CD4-positive, alpha-beta T cell (primary cell): ENCODE results near the gene CNNM3. TPM values are rescaled to one million over a fixed set of nuclear protein-coding genes. Genes with fewer than 3 reads are reported as not detected.

Source experiments
- ATAC-seq: fragments of 200-7000 bp; cut with Tn5 transposase; one replicate; pipeline ENCODE4 v1.10.0; 2022; ENCODE audit warnings: mild to moderate bottlenecking; ENCODE audit not compliant: poor library complexity
- CTCF ChIA-PET: fragments of 350-600 bp; sonication (Branson Sonifier 250); formaldehyde crosslinking; loops from one replicate; lab custom pipeline; 2021; ENCODE audit warnings: antibody characterized with exemption, inconsistent platforms; lab: Charles Lee
- POLR2A ChIA-PET: fragments of 350-600 bp; sonication (Branson Sonifier 250); formaldehyde crosslinking; loops from one replicate; lab custom pipeline; 2021; ENCODE audit warnings: antibody characterized with exemption, inconsistent platforms; lab: Charles Lee
- DNase-seq, 14 experiments: peaks; one replicate each; pipeline ENCODE4 v3.0.0-alpha.2; 2013 to 2020; ENCODE audit warnings: mixed read lengths in 2 of 14
- H3K27ac ChIP-seq, 2 donors: one replicate each; pipeline versions ENCODE4 v1.5.1 to v1.7.0; 2013; ENCODE audit warnings: low read length in 2 of 2, low read depth in 1 of 2, mild to moderate bottlenecking in 1 of 2
- H3K27me3 ChIP-seq, 2 experiments: 1 replicate in 1 of 2; 2 replicates in 1 of 2; pipeline versions ENCODE4 v1.6.1 to v1.7.0; 2013; ENCODE audit warnings: low read length in 2 of 2, control low read depth in 1 of 2, mild to moderate bottlenecking in 1 of 2, moderate library complexity in 1 of 2; ENCODE audit not compliant: insufficient read depth in 2 of 2, control insufficient read depth in 1 of 2
- H3K36me3 ChIP-seq: one replicate; pipeline ENCODE4 v1.6.1; 2013; ENCODE audit warnings: low read length, control low read depth; ENCODE audit not compliant: insufficient read depth
- H3K4me1 ChIP-seq: one replicate; pipeline ENCODE4 v1.6.1; 2013; ENCODE audit warnings: low read length, control low read depth; ENCODE audit not compliant: insufficient read depth
- H3K4me3 ChIP-seq: one replicate; pipeline ENCODE4 v1.5.1; 2013; ENCODE audit warnings: mild to moderate bottlenecking, low read length, moderate library complexity
- H3K9me3 ChIP-seq, 2 experiments: 1 replicate in 1 of 2; 2 replicates in 1 of 2; pipeline versions ENCODE4 v1.6.1 to v1.7.0; 2013; ENCODE audit warnings: low read length in 2 of 2, mild to moderate bottlenecking in 2 of 2, control low read depth in 1 of 2, moderate library complexity in 1 of 2; ENCODE audit not compliant: control insufficient read depth in 1 of 2, insufficient read depth in 1 of 2
- H3K27ac Mint-ChIP-seq: one replicate; pipeline ENCODE4 v1.8.0; 2020; ENCODE audit warnings: mixed read lengths
- H3K27me3 Mint-ChIP-seq: one replicate; pipeline ENCODE4 v1.8.0; 2021; ENCODE audit warnings: mixed read lengths
- H3K36me3 Mint-ChIP-seq: one replicate; pipeline ENCODE4 v1.8.0; 2021; ENCODE audit warnings: low read depth, mixed read lengths
- H3K4me1 Mint-ChIP-seq: one replicate; pipeline ENCODE4 v1.8.0; 2021; ENCODE audit warnings: low read depth, mixed read lengths
- H3K4me3 Mint-ChIP-seq: one replicate; pipeline ENCODE4 v1.8.0; 2020; ENCODE audit warnings: mild to moderate bottlenecking, mixed read lengths
- H3K9me3 Mint-ChIP-seq: one replicate; pipeline ENCODE4 v1.8.0; 2020; ENCODE audit warnings: mixed read lengths
- intact Hi-C, 2 experiments: fragments of 100-400 bp; cut with DNase I in 1 of 2; cut with micrococcal nuclease in 1 of 2; formaldehyde crosslinking; loops; one replicate each; pipeline versions ENCODE4 v1.15.1 to v1.9.0; 2023 to 2025; cut with DNase I, micrococcal nuclease
- total RNA-seq, 174 experiments: library from RNA in 2 of 174; stranded (reverse) in 2 of 174; gene quantifications; one replicate each; pipeline ENCODE4 v1.2.3 and lab custom pipeline; 2021 to 2026
- TF ChIP-seq, protein P1 (sequence below): fragments of 200-600 bp; IDR thresholded peaks from one replicate; pipeline ENCODE4 v1.8.0; 2022; ENCODE audit warnings: antibody characterized with exemption, mild to moderate bottlenecking

CNNM3 gene
- total RNA-seq, 2 experiments from 2014 or later, result 48.7 to 53.5 TPM

DNA sequence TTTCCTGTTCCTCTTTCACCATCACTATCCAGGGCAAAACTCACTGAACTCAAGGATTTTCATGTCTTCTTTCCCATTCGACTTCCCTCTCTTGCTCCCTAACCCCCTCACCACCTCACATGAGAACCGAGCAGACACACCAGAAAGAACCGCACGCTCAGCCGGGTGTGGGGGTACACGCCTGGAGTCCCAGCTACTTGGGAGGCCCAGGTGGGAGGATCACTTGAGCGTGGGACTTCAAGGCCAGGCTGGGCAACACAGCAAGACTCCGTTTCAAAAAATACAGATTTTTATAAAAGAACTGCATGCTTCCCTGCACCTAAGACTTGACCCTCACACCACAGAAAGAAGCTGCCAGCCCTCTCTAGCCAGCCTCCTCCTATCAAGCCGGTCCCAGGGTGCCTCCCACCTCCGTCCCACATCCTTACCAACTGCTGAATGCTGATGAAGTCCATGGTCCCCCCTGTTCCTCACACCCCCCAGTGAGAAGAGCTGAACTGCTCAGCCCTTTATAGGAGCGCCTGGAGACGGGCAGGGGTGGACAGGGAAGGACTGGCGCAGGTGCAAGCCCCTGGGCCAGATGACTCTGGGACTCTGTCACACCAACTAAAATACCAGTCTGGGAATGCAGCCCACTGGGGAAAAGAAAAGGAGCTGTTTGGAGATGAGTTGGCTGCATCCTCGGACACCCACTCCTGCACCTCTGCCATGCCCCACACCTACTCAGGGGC, 27.6 kb downstream of the CNNM3 start, which contains the start of gene ANKRD23:
TSS of gene ANKRD23 (minus strand) at position 484 of the 731 bp plus-strand sequence. CDS start at position 455, 29 bp downstream.
- DNase-seq (no peak), ATAC-seq (no peak)
- TF ChIP-seq, protein P1, sequence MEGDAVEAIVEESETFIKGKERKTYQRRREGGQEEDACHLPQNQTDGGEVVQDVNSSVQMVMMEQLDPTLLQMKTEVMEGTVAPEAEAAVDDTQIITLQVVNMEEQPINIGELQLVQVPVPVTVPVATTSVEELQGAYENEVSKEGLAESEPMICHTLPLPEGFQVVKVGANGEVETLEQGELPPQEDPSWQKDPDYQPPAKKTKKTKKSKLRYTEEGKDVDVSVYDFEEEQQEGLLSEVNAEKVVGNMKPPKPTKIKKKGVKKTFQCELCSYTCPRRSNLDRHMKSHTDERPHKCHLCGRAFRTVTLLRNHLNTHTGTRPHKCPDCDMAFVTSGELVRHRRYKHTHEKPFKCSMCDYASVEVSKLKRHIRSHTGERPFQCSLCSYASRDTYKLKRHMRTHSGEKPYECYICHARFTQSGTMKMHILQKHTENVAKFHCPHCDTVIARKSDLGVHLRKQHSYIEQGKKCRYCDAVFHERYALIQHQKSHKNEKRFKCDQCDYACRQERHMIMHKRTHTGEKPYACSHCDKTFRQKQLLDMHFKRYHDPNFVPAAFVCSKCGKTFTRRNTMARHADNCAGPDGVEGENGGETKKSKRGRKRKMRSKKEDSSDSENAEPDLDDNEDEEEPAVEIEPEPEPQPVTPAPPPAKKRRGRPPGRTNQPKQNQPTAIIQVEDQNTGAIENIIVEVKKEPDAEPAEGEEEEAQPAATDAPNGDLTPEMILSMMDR, result no peak
- POLR2A ChIA-PET, result interaction anchor here (1.6 kb wide), 1 partner anchor 14 kb away, joined by 5 read pairs; the partner anchor contains the start of gene ANKRD39
- Mint-ChIP-seq H3K4me3 (no peak within 1 kb of the TSS), H3K4me1 (peaks cover 21% of the 10 kb centered on the region), H3K27ac (peak within 1 kb of the TSS; percentile 65), H3K9me3 (no peaks in the 10 kb centered on the region), H3K27me3 (no peaks in the 10 kb centered on the region), H3K36me3 (peaks cover 20% of the 10 kb centered on the region)
- Histone ChIP-seq H3K27ac (no peak within 1 kb of the TSS), H3K4me3 (no peak within 1 kb of the TSS), H3K9me3 (no peaks in the 10 kb centered on the region), H3K4me1 (peaks cover 16% of the 10 kb centered on the region), H3K27me3 (no peaks in the 10 kb centered on the region), H3K36me3 (peaks cover 25% of the 10 kb centered on the region)
- CTCF ChIA-PET, result interaction anchor here (2.3 kb wide), 1 partner anchor 14 kb away, joined by 7 read pairs; the partner anchor contains the start of gene ANKRD39
- intact Hi-C loops, result no loop called here

DNA sequence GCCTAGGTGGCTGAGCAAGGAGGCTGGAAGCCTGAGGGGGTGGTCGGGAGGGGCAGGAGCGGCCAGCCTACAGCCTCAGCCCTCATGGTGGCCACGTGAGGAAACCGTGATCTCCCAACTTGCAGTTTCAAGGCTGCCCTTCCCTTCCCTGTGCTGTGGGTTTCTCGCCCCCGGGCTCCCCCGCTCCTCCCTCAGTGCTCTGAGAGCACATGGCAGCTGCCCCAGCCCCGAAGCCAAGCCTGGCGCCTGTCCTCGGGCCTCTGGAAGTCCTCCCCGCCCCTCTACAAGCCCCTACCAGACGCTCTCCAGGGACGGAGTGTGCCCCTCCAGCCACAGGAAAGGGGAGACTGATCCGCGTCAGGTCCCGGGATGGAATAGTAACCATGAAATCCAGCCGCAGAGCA, 28.3 kb downstream of the CNNM3 start:
- no peak for DNase-seq
- peaks cover 28% of the 10 kb centered on the region for H3K36me3 ChIP-seq
- intact Hi-C loops, result no loop called here
- ChIA-PET POLR2A (no interaction called here), CTCF (interaction anchor here (2.3 kb wide), 1 partner anchor 14 kb away, joined by 7 read pairs; the partner anchor contains the start of gene ANKRD39)
- no peaks in the 10 kb centered on the region for H3K9me3 ChIP-seq
- ATAC-seq, result no peak
- peaks cover 16% of the 10 kb centered on the region for H3K4me1 Mint-ChIP-seq
- TF ChIP-seq, protein P1, result no peak
- H3K27ac ChIP-seq, result no peak overlapping the region
- H3K27me3 ChIP-seq, result no peaks in the 10 kb centered on the region
- no peaks in the 10 kb centered on the region for H3K9me3 Mint-ChIP-seq
- no peak overlapping the region for H3K4me3 ChIP-seq
- H3K27me3 Mint-ChIP-seq, result no peaks in the 10 kb centered on the region
- H3K4me1 ChIP-seq, result peaks cover 9% of the 10 kb centered on the region
- H3K4me3 Mint-ChIP-seq, result no peak overlapping the region
- H3K36me3 Mint-ChIP-seq, result peaks cover 23% of the 10 kb centered on the region
- H3K27ac Mint-ChIP-seq, result no peak overlapping the region

DNA sequence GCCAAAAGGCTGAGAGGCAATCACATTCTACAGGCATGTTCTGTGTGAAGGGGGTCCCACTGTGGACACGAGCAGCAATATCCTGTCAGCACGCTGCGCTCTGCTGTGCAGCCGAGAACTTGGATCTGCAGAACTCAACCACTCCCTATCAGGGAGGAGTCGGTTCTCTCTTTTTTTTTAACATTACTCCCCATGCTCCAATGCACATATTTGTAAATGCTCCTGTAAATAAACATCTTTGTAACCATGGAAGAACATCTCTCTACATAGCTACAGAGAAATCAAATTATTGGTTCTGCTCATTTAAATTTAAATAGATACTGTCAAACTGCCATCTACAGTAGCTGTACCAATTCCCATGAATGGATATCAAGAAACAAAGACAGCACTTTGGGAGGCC, 30.8 kb downstream of the CNNM3 start:
- Mint-ChIP-seq H3K4me3 (no peak overlapping the region), H3K27me3 (no peaks in the 10 kb centered on the region), H3K27ac (no peak overlapping the region), H3K36me3 (peaks cover 37% of the 10 kb centered on the region), H3K9me3 (no peaks in the 10 kb centered on the region), H3K4me1 (no peaks in the 10 kb centered on the region)
- intact Hi-C loops, result no loop called here
- Histone ChIP-seq H3K36me3 (peaks cover 45% of the 10 kb centered on the region), H3K4me3 (no peak overlapping the region), H3K9me3 (no peaks in the 10 kb centered on the region), H3K4me1 (no peaks in the 10 kb centered on the region), H3K27ac (no peak overlapping the region), H3K27me3 (no peaks in the 10 kb centered on the region)
- no peak for DNase-seq
- CTCF ChIA-PET, result no interaction called here
- POLR2A ChIA-PET, result interaction anchor here (0.8 kb wide), 1 partner anchor 107 kb away, joined by 3 read pairs; no protein-coding TSS in a partner anchor
- no peak for ATAC-seq
- TF ChIP-seq, protein P1, result no peak
